SKM-1 treated with dmso at 0.1 percent for 144 hours (cell line): ENCODE measurements around the gene DPP6.

Source experiments
- DNase-seq: peaks from one replicate; lab custom pipeline; 2025; ENCODE audit not compliant: unreplicated experiment; lab: John Stamatoyannopoulos, UW

DPP6 gene

DNA sequence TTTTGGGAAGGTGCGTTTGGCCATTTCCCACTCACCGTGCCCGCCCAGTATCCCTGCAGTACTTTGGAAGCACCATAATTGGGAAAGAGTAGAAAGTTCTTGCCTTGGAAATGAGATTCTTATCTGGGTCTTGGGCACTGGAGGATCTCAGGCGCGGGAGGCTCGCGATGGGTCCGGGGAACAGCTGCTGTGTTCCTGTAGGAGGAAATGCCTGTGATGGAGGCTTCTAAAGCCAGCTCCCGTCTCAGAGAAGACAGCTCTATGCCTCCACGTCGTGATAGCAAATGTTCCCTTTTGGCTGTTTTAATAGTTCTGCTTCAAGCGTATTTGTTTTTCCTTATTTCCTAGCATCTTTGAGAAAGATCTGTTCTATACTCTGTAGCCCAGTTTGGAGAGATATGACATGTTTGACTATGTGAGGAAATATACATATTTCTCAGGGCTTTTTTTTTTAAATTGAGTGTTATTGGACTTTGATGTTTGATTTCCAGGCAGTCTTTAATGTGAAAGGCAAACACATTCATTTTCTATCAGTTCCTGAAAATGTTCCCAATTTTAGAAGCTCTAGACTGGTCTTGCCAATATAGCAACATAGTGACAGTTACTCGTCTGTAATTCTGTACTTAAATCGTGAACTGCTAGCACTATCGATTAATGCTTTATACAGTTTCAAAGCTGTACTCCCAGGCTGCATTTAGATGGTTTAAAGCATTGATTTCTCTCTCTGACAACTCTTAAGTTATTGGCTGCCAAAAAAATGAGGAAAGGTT, 280.8 kb downstream of the DPP6 start:
- no peak for DNase-seq

DNA sequence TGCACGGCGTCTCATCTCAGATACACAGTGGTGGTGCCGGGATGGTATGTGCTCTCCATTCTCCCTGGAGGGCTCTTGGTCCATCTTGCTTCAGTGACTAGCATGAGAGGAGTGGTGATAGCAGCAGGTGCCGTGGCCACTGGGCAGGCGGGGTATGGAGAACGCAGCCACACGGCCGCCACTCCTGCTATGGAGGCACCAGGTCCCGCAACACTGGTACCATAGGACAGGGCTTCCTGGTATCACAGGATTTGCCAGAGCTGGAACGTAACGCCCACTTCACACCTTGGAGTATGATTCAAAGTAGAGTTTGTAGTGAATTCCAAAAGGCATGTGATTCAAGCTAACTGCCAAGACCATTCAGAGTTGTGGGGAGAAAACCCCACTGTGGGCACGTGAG, 284.1 kb downstream of the DPP6 start:
- DNase-seq, result no peak

DNA sequence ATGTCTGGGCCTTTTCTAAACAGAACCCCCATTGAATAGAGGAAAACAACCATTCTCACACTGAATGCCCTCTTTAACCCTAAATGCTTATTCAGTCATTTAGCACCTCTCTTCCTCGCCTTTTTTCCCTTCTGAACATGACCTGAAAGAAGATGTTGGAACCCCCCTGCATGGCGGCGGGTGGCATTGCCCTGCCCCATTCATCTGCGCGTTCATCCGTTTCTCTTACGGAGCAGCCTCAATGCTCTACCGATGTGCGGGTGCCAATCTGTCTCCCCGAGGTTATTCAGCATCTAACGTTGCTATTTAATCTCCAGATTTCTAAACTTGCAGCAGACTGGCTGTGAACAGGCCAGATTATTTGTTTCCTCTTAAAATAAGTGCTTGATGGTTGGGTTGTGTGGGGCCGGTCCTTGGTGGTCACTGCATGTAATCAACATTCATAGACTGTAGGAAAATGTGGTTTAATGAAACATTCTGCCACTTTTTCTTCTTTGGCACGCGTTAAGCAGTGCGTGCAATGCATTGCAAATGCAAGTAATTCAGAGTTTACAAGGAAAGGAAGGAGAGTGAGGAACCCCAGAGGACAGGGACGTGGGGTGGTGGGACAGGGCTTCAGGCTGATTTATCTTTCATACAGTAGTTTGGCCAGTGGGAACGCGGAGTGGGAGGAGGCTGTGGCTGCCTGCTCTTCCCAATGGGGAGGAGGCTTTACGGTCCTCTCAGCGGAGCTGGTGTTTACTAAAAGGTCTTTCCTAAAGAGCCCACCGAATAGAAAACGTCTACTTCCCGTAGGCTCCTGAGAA, 286.7 kb downstream of the DPP6 start:
- no peak for DNase-seq

DNA sequence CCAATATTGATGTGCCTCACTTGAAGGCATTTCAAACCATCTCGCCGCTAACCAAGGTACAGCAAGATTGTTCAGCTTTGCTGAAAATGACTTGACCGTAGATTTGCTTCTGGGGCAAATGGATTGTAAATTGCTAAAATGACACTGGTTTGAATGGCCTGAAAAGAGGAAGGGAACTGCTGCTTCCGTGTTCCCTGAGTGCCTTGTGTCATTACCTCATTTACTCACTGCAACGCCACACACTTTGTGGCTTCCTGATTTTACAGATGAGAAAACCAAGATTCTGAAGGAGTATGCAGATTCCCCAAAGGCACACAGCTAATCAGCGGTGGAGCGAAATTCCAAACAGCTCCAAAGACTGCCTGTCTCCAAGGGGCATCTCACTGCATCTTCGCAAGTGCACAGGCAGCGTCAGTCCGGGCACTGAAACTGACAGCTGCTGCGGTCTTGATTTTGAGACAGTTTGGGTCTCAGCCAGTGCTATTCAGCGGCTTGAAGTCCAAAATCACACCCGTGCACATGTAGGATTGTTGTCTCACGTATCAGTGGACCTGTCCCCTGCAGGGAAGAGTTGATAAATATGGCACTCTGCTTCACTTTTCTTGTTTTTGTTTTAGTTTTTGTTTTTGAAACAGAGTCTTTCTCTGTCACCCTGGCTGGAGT, 290.9 kb downstream of the DPP6 start:
- no peak for DNase-seq

DNA sequence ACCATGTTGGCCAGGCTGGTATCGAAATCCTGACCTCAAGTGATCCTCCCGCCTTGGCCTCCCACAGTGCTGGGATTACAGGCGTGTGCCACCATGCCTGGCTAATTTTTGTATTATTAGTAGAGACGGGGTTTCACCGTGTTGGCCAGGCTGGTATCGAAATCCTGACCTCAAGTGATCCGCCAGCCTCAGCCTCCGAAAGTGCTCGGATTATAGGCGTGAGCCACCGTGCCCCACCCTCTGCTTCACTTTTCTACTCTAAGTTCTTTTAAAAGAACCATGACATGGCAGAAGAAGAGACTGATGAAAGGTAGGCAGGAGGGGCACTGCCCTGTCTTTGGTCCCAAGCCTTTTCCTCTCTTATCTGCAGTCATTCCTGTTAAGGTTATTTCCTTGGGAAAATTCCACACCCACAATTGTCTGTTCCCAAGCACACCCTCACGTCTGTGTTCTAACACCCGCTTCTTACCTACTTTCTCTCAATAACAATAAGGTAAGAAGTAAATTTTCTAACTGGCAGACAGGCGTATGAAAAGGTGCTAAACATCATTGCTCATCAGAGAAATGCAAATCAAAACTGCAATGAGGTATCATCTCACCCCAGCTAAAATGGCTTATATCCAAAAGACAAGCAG, 291.7 kb downstream of the DPP6 start:
- no peak for DNase-seq

DNA sequence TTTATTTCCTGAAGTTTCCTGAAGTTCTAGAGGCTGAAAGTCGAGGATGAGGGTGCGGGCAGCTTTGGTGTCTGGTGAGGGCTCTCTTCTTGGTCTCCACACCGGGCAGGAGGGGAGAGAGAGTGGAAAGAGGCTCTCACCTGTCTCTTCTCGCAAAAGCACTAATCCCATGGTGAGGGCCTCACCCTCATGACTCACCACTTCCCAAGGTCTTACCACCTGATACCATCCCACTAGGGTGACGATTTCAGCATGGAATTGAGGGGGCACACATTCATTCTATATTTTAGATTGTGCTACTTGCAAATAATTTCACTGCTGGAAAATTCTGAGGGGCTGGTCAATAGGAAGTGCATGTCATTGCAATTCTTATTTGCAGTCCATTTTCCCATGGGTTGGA, 292.9 kb downstream of the DPP6 start:
- no peak for DNase-seq

DNA sequence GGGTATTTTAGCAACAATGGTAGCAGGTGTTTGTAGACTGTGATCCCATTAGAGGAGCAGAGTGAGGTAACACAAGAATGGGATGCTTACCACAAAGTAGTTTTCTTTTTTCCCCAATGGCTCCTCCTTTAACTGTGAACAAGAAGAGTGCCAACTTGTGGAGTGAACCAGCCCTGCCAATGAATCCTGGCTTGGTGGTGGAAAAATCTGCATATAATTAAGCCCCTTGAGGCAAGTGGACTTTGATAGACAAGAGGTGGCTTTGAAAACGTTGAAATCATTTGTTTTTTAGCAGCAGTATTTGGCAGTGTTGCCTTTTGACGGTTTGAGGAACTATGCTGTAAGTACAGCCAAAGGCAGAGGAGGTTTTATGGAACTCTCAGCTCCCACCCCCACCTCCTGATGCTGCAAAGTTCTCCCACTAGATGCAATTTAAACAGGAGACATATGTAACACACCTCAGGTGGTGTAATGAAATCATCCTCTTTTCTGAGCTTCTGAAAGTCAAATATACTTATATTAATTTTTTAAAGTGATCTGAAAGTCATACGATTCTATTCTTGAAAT, 295.6 kb downstream of the DPP6 start:
- DNase-seq, result no peak

DNA sequence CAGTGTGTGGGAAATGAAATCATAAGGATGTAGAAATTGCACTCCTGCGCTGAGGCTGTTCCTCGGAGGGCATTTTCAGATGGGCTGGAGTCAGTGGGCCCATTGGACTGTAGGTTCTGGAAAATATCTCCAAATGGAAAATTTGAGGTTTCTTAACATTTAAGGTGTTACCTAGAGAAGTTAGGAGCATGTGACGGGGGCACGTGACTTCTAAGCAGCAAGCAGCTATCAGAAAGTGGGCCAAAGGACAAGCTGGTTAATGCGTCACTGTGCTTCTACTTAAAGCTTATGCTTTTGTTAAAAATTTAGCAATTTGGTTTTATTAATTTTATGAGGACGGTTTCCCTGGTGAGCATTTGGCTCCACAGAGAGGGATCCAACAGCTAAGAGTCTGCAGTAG, 298.7 kb downstream of the DPP6 start:
- no peak for DNase-seq

DNA sequence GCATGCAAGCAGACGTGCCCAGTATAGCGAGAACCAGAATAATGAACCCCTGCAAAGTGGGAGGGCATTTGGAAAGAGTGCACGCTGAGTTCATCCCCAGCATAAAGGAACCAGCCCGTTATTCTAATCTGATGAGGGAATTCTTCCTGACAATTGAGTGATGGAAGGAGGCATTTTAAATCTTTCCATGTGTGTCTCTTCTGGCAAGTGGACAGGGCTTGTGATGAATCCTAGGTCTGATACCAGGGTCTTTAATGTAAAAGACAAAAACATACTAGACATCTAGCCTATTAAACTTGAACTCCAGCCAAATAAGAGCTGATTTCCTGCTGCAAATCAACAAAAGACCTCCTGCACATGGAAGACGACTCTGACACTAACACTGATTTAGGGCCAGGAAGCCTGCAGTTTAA, 301.2 kb downstream of the DPP6 start:
- DNase-seq, result no peak

DNA sequence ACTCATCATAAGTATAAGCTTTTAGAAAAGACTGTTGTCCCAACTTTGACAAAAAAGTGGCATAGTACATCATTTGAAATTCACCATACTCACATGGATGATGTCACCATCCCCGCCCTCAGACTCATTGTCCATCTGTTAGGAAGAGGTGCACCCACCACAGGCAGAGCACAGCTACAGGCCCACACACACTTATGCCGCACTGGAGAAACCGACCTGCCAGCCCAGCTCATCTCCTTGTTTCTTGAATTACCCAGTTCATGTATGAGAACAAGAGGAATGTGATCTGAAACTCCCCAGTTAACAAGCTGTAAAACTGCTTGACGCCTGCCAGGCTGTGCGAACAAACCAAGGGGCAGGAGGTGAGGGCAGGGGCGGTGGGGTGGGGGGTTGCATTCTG, 312.0 kb downstream of the DPP6 start:
- DNase-seq, result no peak

DNA sequence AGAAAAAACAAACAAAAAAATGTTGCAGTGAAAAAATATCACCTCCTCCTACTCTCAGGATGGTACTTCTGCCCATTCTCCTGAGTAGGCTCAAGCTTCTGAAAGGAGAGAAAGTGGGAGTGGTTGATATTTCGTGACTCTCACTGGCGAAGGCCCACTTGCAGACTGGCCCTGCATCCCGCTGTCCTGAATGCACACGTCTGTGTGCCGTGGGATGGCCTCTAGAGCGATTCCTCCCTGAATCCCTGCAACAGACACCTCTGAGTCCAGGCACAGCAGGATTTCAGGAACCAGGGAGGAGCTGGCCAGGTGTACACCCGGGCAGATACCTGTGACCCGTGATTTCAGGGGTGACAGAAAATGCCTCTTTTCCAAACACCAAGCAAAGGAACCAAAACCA, 319.2 kb downstream of the DPP6 start:
- DNase-seq, result no peak

DNA sequence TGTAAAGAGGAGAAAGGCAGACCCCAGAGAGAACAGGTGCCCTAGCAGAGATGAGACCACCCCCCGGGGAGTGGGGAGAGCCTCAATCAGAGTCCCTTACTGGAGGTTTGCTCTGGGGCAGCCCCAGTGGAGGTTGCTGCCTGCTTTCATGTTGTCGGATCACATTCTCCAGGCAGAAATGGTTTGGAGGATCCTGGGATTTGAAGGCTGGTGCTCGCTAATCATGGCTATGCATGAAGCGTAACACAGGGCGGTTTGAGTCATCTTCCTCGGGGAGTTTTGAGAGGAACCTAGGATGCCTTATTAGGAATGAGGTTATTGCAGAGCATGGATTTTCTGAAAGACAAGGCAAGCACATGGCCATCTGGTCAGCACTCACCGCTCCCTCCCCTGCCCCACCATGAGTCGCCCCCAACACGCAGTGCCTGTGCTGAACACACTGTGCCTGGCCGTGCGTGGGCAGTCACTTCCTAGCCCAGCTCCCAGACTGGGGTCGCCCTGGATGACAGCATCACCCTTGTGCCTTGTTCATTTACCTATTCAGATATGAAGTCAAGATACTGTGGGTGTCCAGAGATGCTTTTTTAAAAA, 319.9 kb downstream of the DPP6 start:
- no peak for DNase-seq

DNA sequence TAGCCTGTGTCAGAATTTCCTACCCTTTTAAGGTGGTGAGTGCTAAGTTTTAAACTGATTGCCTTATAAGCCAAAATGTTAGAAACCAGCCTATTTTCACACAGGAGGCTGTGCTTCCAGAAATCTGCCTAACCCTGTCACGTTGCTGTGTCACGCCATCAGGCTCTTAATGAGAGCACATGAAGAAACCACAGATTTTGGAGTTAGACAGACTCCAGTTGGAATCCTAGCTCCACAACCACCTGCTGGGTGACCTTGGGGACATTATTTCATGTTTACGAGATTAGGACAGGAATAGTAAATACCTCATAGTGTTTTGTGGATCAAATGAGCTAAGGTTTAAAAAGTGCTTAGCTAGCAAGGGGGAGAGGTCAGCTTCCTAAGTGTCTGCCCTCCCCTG, 321.8 kb downstream of the DPP6 start:
- no peak for DNase-seq

DNA sequence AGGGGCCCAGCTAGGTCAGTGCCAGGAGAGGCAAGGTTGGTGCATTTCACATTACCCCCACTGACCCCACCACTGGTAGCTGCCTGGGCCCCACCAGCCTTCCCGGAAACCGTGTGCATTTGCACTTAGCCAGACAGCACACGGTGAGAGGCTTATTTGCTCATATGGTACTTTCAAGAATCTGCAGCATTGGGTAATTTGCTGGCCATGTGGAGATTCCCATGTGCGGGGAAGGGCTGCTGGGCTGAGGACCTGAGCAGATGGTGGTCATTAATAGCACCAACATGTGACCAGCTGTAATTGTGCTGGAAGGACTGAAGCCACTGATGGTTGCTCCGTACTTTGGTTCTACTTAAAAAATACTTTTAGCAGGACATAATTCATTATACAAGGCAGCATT, 323.8 kb downstream of the DPP6 start:
- DNase-seq, result no peak

DNA sequence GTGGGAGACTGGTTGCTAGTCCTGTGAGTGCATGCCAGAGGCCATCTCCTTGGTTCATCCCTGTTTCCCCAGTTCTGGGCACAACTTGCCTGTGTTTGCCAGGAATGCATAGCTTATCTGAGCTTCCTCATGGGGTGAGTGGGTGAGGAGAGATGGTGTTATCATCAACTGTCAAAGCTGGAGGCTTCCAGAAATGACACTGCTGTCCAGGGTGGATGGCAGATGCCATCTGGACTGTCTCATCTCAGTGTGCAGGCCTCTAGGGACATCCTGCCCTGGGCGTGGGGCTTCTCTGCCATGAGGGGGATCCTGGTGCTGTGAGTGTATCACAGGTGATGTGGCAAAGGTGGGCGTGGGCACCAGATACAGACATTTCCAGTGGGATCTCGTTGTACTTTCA, 328.6 kb downstream of the DPP6 start:
- no peak for DNase-seq

DNA sequence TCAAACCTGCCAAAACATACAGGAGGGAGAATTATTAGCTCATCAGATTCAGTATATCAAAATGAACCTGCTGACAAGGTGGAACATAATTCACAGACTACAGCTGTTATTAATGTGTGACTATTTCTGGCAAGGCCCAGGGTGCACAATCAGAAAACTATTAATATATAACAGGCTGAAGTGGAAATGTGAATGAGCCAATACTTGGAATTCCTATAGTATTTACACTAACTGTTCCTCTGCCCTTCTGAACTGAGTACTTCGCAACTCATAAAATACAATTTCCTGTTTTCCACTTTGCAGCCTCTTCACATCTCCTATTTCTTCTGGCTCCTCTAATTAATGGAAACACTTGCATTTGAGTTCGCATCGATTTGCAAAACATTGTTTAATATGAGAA, 330.8 kb downstream of the DPP6 start:
- DNase-seq, result no peak

DNA sequence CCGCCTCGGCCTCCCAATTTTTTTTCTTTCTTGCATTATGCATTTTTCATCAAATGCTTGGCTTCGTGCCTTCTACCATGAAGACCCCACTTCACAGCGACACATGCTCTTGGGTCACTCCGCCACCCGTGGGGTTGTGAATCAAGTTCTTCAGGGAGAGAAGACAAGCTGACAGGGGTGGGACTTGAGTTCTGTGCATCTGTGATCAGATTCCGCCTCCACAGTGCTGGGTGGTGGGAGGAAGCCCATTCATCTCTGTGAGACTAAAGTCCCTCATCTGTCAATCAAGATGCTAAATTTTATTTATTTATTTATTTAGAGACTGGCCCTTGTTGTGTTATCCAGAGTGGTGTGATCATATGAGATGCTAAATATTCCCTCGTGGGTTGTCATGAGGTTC, 333.0 kb downstream of the DPP6 start:
- DNase-seq, result no peak

DNA sequence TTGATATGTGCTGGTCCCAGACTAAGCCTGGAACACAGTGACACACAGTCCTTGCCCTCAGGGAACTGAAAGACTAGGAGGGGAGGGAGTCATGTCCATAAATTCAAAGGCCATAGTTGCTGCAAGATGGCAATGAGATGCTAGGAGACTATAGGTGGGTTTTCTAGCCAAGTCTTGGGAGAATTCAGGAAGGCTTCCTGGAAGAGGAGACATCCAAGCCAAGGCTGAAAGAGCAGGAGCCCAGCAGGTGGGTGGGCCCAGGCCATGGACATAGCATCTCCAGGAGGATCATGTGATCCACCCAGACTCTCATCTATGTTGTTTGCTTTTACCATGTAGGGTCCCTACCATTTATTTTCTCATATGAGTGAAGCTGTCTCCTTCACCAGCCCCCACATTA, 335.1 kb downstream of the DPP6 start:
- no peak for DNase-seq

DNA sequence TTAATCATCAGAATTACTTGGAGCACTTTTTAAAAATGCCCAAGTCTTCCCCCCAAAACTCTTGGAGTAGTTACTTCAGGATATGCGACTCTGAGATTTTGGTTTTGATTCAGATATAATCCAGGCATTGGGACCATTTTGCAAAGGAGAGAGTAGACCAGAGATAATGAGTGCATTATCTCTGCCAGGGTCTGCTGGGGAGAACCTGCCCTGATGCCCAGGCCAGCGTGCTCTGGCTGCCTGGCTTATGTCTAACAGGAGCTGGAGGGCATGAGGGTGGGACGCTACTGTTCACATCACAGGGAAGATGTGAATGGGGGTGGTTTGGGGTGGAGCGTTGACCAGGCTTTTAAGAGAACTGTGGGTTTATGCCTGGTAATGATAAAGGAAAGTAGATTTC, 336.2 kb downstream of the DPP6 start:
- DNase-seq, result no peak

DNA sequence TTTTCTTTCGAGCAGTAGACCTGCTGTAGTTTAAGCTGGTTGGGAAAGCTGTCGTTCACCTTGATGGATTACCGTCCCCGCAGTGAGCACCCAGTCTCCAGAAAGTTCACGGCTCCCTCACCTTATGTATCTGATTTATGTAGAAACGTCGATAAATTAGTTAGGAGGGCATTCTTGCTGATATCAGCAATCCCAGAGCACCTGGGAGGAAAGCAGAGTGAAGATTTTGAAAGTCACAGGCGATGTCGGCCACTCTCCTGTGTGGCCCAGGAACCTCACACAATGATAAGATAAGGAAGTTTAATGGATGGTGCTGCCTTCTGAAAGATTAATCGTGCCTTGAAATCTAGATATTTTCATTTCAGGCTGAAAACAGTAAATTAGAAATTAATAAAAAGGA, 336.8 kb downstream of the DPP6 start:
- no peak for DNase-seq

DNA sequence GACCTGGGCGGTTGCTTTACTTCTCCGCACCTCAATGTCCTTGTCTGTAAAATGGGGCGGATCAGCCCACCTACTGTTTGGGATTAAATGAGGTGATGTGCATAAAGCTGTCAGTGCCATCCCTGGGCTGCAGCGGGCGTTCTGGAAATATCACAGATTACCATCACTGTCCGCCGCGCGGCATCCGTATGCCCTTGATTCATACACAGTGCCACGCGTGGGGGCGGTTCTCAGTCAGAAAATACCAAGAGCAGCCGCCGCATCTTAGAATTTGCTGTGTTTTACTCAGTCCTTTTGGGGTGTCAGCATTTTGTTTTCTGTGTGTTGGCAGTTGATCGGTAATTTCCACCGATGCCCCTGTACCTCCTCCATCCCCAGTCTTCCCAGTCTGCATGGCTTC, 338.8 kb downstream of the DPP6 start:
- no peak for DNase-seq
